Measurements from ENCODE around the gene MTUS2.

The MTUS2 gene

DNA sequence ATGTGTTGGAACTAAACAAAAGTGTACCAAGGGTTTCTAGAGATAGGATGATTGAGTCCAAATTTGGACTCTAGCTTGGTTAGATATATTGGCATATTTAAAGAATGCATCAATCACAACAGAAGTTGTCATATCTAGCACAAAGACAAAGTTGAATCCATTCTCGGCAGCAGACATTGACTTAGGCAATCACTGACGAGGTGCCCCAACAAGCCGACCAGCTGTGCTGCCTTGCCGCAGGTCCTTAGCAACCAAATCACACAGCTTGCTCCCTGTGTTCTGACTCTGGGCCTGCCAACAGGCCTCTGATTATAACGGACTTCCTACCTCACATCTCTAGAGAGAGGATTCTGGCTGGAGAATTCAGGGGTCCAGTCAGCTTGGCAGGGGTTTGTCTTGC, 208.7 kb downstream of the MTUS2 start:
- DNase-seq (ENCODE audit: low read depth): no peak
- TF ChIP-seq POLR2A (IDR thresholded peaks at IDR 0.05; ENCODE audit: extremely low read depth, insufficient read length) (no peak), CTCF (IDR thresholded peaks at IDR 0.05; ENCODE audit: low read depth, low read length) (no peak), MYC (IDR thresholded peaks at IDR 0.05; ENCODE audit: low read depth, low read length) (no peak)
- TF ChIP-seq, protein P1, sequence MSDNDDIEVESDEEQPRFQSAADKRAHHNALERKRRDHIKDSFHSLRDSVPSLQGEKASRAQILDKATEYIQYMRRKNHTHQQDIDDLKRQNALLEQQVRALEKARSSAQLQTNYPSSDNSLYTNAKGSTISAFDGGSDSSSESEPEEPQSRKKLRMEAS (IDR thresholded peaks at IDR 0.05; ENCODE audit: low read depth, low read length): no peak

GRCh38 chr13:29038700-29039099, 218.6 kb downstream of the MTUS2 start:
- TF ChIP-seq MYC (IDR thresholded peaks at IDR 0.05; ENCODE audit: low read depth, low read length) (no peak), CTCF (IDR thresholded peaks at IDR 0.05; ENCODE audit: low read depth, low read length) (no peak), POLR2A (IDR thresholded peaks at IDR 0.05; ENCODE audit: extremely low read depth, insufficient read length) (no peak)
- TF ChIP-seq, protein P1 (IDR thresholded peaks at IDR 0.05; ENCODE audit: low read depth, low read length): no peak
- no peak for DNase-seq (ENCODE audit: low read depth)

More for the DNA sequence above, 208.7 kb downstream of the MTUS2 start:
- no peak overlapping the region for H3K4me3 ChIP-seq (ENCODE audit: low read depth, low read length)

GRCh38 chr13:29039212-29039611, 219.1 kb downstream of the MTUS2 start:
- H3K4me3 ChIP-seq (ENCODE audit: low read depth, low read length): no peak overlapping the region
- DNase-seq (ENCODE audit: low read depth): no peak
- TF ChIP-seq MYC (IDR thresholded peaks at IDR 0.05; ENCODE audit: low read depth, low read length): no peak
- TF ChIP-seq POLR2A (IDR thresholded peaks at IDR 0.05; ENCODE audit: extremely low read depth, insufficient read length): no peak
- TF ChIP-seq, protein P1 (IDR thresholded peaks at IDR 0.05; ENCODE audit: low read depth, low read length): no peak

More at GRCh38 chr13:29038700-29039099, 218.6 kb downstream of the MTUS2 start:
- H3K4me3 ChIP-seq (ENCODE audit: low read depth, low read length): no peak overlapping the region

DNA sequence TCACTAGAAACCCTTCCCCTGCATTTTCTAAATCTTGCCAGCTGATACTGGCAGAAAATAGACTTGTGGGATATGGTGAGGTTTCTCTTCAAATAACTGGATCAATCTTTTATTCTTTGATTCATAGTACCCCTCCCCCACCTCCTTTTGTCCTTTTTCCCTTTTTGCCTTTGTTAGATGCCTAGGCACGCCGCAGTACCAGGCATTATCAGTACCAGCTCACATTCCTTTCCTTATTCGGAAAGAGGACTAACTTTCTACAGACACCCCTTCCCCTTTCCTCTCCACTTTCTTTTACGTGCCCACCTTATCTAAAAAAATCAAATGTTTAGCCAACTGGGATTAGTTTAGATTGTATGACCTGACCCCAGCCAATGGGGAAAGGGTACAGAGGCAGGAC, 226.4 kb downstream of the MTUS2 start:
- no peak overlapping the region for H3K4me3 ChIP-seq (ENCODE audit: low read depth, low read length)

GRCh38 chr13:29049524-29049923, 229.4 kb downstream of the MTUS2 start:
- no peak for TF ChIP-seq POLR2A (IDR thresholded peaks at IDR 0.05; ENCODE audit: extremely low read depth, insufficient read length)
- TF ChIP-seq MYC (IDR thresholded peaks at IDR 0.05; ENCODE audit: low read depth, low read length): no peak
- TF ChIP-seq, protein P1 (IDR thresholded peaks at IDR 0.05; ENCODE audit: low read depth, low read length): no peak
- no peak for TF ChIP-seq CTCF (IDR thresholded peaks at IDR 0.05; ENCODE audit: low read depth, low read length)
- no peak for DNase-seq (ENCODE audit: low read depth)
- H3K4me3 ChIP-seq (ENCODE audit: low read depth, low read length): no peak overlapping the region

More for the DNA sequence above, 226.4 kb downstream of the MTUS2 start:
- DNase-seq (ENCODE audit: low read depth): no peak
- TF ChIP-seq POLR2A (IDR thresholded peaks at IDR 0.05; ENCODE audit: extremely low read depth, insufficient read length) (no peak), CTCF (IDR thresholded peaks at IDR 0.05; ENCODE audit: low read depth, low read length) (no peak)
- TF ChIP-seq, protein P1 (IDR thresholded peaks at IDR 0.05; ENCODE audit: low read depth, low read length): no peak

- DNase-seq (ENCODE audit: low read depth): peak; percentile 11
- H3K4me3 ChIP-seq (ENCODE audit: low read depth, low read length): no peak overlapping the region
- TF ChIP-seq MYC (IDR thresholded peaks at IDR 0.05; ENCODE audit: low read depth, low read length): no peak
- TF ChIP-seq POLR2A (IDR thresholded peaks at IDR 0.05; ENCODE audit: extremely low read depth, insufficient read length): no peak
Observed at GRCh38 chr13:29050719-29051118, 230.6 kb downstream of the MTUS2 start.

DNA sequence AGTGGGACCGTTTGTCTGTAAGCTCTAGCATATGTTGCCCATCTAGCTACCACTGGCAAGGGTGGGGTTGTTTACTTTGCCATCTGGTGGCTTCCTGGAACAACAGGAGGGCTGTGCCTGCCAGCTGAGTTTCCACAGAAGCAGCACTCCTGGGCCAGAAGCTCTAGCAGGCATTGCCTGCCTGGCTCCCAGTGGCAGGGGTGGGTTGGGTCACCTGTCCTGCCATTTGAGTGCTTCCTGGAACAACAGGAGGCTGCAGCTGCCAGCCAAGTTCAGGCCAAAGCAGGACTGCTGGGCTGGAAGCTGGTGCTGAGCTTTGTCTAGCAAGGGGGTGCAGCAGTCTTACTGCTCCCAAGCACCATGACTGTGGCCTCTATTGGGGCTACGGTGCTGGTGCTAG, 239.7 kb downstream of the MTUS2 start:
- H3K4me3 ChIP-seq (ENCODE audit: low read depth, low read length): no peak overlapping the region
- no peak for DNase-seq (ENCODE audit: low read depth)
- no peak for TF ChIP-seq MYC (IDR thresholded peaks at IDR 0.05; ENCODE audit: low read depth, low read length)
- TF ChIP-seq, protein P1 (IDR thresholded peaks at IDR 0.05; ENCODE audit: low read depth, low read length): no peak
- TF ChIP-seq CTCF (IDR thresholded peaks at IDR 0.05; ENCODE audit: low read depth, low read length): no peak
- TF ChIP-seq POLR2A (IDR thresholded peaks at IDR 0.05; ENCODE audit: extremely low read depth, insufficient read length): no peak
